Progenitor cell of endocrine pancreas (in vitro differentiated cells): ENCODE measurements around the gene SUN1. TPM values are rescaled to one million over a fixed set of nuclear protein-coding genes. Genes with fewer than 3 reads are reported as not detected.
"Not testable (repeated sequence)": the region's sequence is repeated elsewhere in the genome, so short reads cannot be mapped to it uniquely, and the experiment has no call there.

ENCODE experiments used
- DNase-seq: peaks from one replicate; pipeline ENCODE4 v3.0.0; 2021; ENCODE audit warnings: low spot score; ENCODE audit not compliant: unreplicated experiment
- H3K27ac Mint-ChIP-seq: 2 replicates; pipeline ENCODE4 v1.8.0; 2021; ENCODE audit warnings: mild to moderate bottlenecking, moderate library complexity, mixed read lengths
- H3K27me3 Mint-ChIP-seq: 2 replicates; pipeline ENCODE4 v1.8.0; 2021; ENCODE audit warnings: mixed read lengths
- H3K36me3 Mint-ChIP-seq: 2 replicates; pipeline ENCODE4 v1.8.0; 2022; ENCODE audit warnings: mixed read lengths; ENCODE audit not compliant: insufficient read depth
- H3K4me1 Mint-ChIP-seq: 2 replicates; pipeline ENCODE4 v1.8.0; 2021; ENCODE audit warnings: low read depth, mixed read lengths
- H3K4me3 Mint-ChIP-seq: 2 replicates; pipeline ENCODE4 v1.8.0; 2021; ENCODE audit warnings: low read depth, mild to moderate bottlenecking, moderate library complexity, mixed read lengths
- H3K9me3 Mint-ChIP-seq: 2 replicates; pipeline ENCODE4 v1.8.0; 2021; ENCODE audit warnings: low read depth, mixed read lengths
- CTCF ChIP-seq: fragments of 200-600 bp; sonication (generic); IDR thresholded peaks from one replicate; pipeline ENCODE4 v1.5.0; 2021; ENCODE audit warnings: antibody characterized with exemption, mild to moderate bottlenecking; ENCODE audit not compliant: unreplicated experiment
- total RNA-seq: library from RNA; stranded (reverse); gene quantifications from 2 replicates; pipeline ENCODE4 v1.2.1, GENCODE V29; 2021

SUN1 gene
- total RNA-seq, 1 donor from 2014 or later: 152 TPM

GRCh38 chr7:844043-844442 is 11.8 kb downstream of the SUN1 start:
- DNase-seq: no peak
- Mint-ChIP-seq H3K27me3 (no peaks in the 10 kb centered on the region), H3K9me3 (peaks cover 3% of the 10 kb centered on the region), H3K4me1 (no peaks in the 10 kb centered on the region), H3K36me3 (peaks cover 43% of the 10 kb centered on the region), H3K4me3 (no peak overlapping the region), H3K27ac (no peak overlapping the region)
- TF ChIP-seq CTCF: no peak

- DNase-seq: no peak
- Mint-ChIP-seq H3K27me3 (no peaks in the 10 kb centered on the region), H3K27ac (no peak overlapping the region), H3K36me3 (peaks cover 45% of the 10 kb centered on the region), H3K4me1 (no peaks in the 10 kb centered on the region), H3K4me3 (no peak overlapping the region), H3K9me3 (peaks cover 3% of the 10 kb centered on the region)
- TF ChIP-seq CTCF: no peak
These were observed 12.2 kb downstream of the SUN1 start for GRCh38 chr7:844514-844913.

GRCh38 chr7:845091-845490 is 12.8 kb downstream of the SUN1 start:
- Mint-ChIP-seq H3K9me3 (peaks cover 3% of the 10 kb centered on the region), H3K4me1 (no peaks in the 10 kb centered on the region), H3K36me3 (peaks cover 40% of the 10 kb centered on the region), H3K27me3 (no peaks in the 10 kb centered on the region), H3K4me3 (no peak overlapping the region), H3K27ac (peak overlapping the region; percentile 28)
- DNase-seq: no peak
- no peak for TF ChIP-seq CTCF

GRCh38 chr7:845731-846130 is 13.5 kb downstream of the SUN1 start:
- Mint-ChIP-seq H3K36me3 (peaks cover 38% of the 10 kb centered on the region), H3K4me3 (no peak overlapping the region), H3K27ac (no peak overlapping the region), H3K4me1 (no peaks in the 10 kb centered on the region), H3K27me3 (no peaks in the 10 kb centered on the region), H3K9me3 (peaks cover 3% of the 10 kb centered on the region)
- no peak for TF ChIP-seq CTCF
- DNase-seq: no peak

GRCh38 chr7:846958-847650 is 14.8 kb downstream of the SUN1 start:
- peaks cover 37% of the 10 kb centered on the region for H3K36me3 Mint-ChIP-seq
- H3K27ac Mint-ChIP-seq, H3K4me1 Mint-ChIP-seq, H3K9me3 Mint-ChIP-seq, H3K27me3 Mint-ChIP-seq, DNase-seq, H3K4me3 Mint-ChIP-seq: not testable (repeated sequence)

GRCh38 chr7:847728-848127 is 15.5 kb downstream of the SUN1 start:
- H3K27ac Mint-ChIP-seq, H3K9me3 Mint-ChIP-seq, H3K27me3 Mint-ChIP-seq, DNase-seq, H3K4me1 Mint-ChIP-seq, H3K4me3 Mint-ChIP-seq: not testable (repeated sequence)
- peaks cover 36% of the 10 kb centered on the region for H3K36me3 Mint-ChIP-seq
